ENCODE measurements around the gene MIS12. TPM values are rescaled to one million over a fixed set of nuclear protein-coding genes. Genes with fewer than 3 reads are reported as not detected.

Gene MIS12
- total and polyA plus RNA-seq, 9 donors, result 17.8 to 24.6 (median 21.3) TPM

- Histone ChIP-seq H3K4me3 (ENCODE audit: low read length) (no peak overlapping the region), H3K9me3 (replicated peaks; ENCODE audit: control insufficient read depth, low read depth, low read length) (no peaks in the 10 kb centered on the region), H3K27me3 (ENCODE audit: control insufficient read depth, insufficient read depth, low read length) (no peaks in the 10 kb centered on the region), H3K27ac (ENCODE audit: low read length) (no peak overlapping the region), H3K36me3 (ENCODE audit: control insufficient read depth, insufficient read depth, low read length) (peaks cover 15% of the 10 kb centered on the region), H3K4me1 (ENCODE audit: control insufficient read depth, insufficient read depth, low read length) (no peaks in the 10 kb centered on the region)
- no peak for DNase-seq
- WGBS (ENCODE audit: insufficient coverage), result no CpG with 5 or more reads among the region's 2 CpGs
Observed at GRCh38 chr17:5492970-5493369, 6.6 kb downstream of the MIS12 start.

- WGBS (ENCODE audit: insufficient coverage), result 5% methylated on average over 36 of the region's 44 CpGs
- Histone ChIP-seq H3K27ac (ENCODE audit: low read length) (peak overlapping the region; percentile 5), H3K4me3 (ENCODE audit: low read length) (peak overlapping the region; percentile 69), H3K4me1 (ENCODE audit: control insufficient read depth, insufficient read depth, low read length) (peaks cover 22% of the 10 kb centered on the region), H3K36me3 (ENCODE audit: control insufficient read depth, insufficient read depth, low read length) (peaks cover 6% of the 10 kb centered on the region), H3K9me3 (replicated peaks; ENCODE audit: control insufficient read depth, low read depth, low read length) (no peaks in the 10 kb centered on the region), H3K27me3 (ENCODE audit: control insufficient read depth, insufficient read depth, low read length) (no peaks in the 10 kb centered on the region)
- peak; percentile 45 for DNase-seq
Observed at GRCh38 chr17:5499476-5500231, 13.3 kb downstream of the MIS12 start.

GRCh38 chr17:5500247-5500588, 13.9 kb downstream of the MIS12 start:
- Histone ChIP-seq H3K4me1 (ENCODE audit: control insufficient read depth, insufficient read depth, low read length) (peaks cover 25% of the 10 kb centered on the region), H3K27me3 (ENCODE audit: control insufficient read depth, insufficient read depth, low read length) (no peaks in the 10 kb centered on the region), H3K4me3 (ENCODE audit: low read length) (peak overlapping the region; percentile 69), H3K9me3 (replicated peaks; ENCODE audit: control insufficient read depth, low read depth, low read length) (no peaks in the 10 kb centered on the region), H3K27ac (ENCODE audit: low read length) (peak overlapping the region; percentile 80), H3K36me3 (ENCODE audit: control insufficient read depth, insufficient read depth, low read length) (peaks cover 6% of the 10 kb centered on the region)
- WGBS (ENCODE audit: insufficient coverage), result 0% methylated on average over 5 of the region's 18 CpGs
- DNase-seq, result no peak

- Histone ChIP-seq H3K9me3 (replicated peaks; ENCODE audit: control insufficient read depth, low read depth, low read length) (no peaks in the 10 kb centered on the region), H3K4me1 (ENCODE audit: control insufficient read depth, insufficient read depth, low read length) (peaks cover 25% of the 10 kb centered on the region), H3K36me3 (ENCODE audit: control insufficient read depth, insufficient read depth, low read length) (peaks cover 6% of the 10 kb centered on the region), H3K27ac (ENCODE audit: low read length) (peak overlapping the region; percentile 80), H3K4me3 (ENCODE audit: low read length) (peak overlapping the region; percentile 69), H3K27me3 (ENCODE audit: control insufficient read depth, insufficient read depth, low read length) (no peaks in the 10 kb centered on the region)
- DNase-seq, result peak; percentile 97
- WGBS (ENCODE audit: insufficient coverage), result under 1% methylated on average over 65 of the region's 67 CpGs
Observed at GRCh38 chr17:5500589-5501391, 14.4 kb downstream of the MIS12 start.

DNA sequence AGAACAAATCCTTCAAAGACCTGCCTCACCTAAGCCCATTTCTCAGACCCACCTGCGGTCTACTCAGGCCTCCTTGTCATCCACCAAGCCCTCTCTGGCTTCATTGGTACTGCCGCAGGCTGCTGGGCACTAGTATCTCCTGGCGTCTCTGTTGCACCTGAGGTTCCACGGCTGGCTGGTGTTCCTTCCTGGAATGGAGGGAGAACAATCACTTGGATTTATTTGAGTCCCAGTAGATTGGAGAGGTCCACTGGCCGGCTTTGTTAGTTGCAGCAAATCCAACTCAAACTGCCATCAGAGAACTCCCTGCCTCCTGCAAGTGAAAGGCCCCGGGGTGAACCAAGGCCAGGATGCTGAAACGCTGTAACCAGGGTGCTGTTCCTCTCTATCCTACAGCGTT, 15.3 kb downstream of the MIS12 start:
- WGBS (ENCODE audit: insufficient coverage), result 55% methylated on average over 2 of the region's 8 CpGs
- Histone ChIP-seq H3K4me3 (ENCODE audit: low read length) (no peak overlapping the region), H3K27ac (ENCODE audit: low read length) (peak overlapping the region; percentile 68), H3K27me3 (ENCODE audit: control insufficient read depth, insufficient read depth, low read length) (no peaks in the 10 kb centered on the region), H3K36me3 (ENCODE audit: control insufficient read depth, insufficient read depth, low read length) (peaks cover 6% of the 10 kb centered on the region), H3K9me3 (replicated peaks; ENCODE audit: control insufficient read depth, low read depth, low read length) (no peaks in the 10 kb centered on the region), H3K4me1 (ENCODE audit: control insufficient read depth, insufficient read depth, low read length) (peaks cover 25% of the 10 kb centered on the region)
- DNase-seq, result peak; percentile 10

- peaks cover 6% of the 10 kb centered on the region for H3K36me3 ChIP-seq (ENCODE audit: control insufficient read depth, insufficient read depth, low read length)
- no peaks in the 10 kb centered on the region for H3K9me3 ChIP-seq (replicated peaks; ENCODE audit: control insufficient read depth, low read depth, low read length)
- H3K27me3 ChIP-seq (ENCODE audit: control insufficient read depth, insufficient read depth, low read length), result no peaks in the 10 kb centered on the region
- no peak overlapping the region for H3K4me3 ChIP-seq (ENCODE audit: low read length)
- WGBS (ENCODE audit: insufficient coverage), result 88% methylated on average over 4 of the region's 4 CpGs
- no peak for DNase-seq
- H3K4me1 ChIP-seq (ENCODE audit: control insufficient read depth, insufficient read depth, low read length), result peaks cover 25% of the 10 kb centered on the region
- H3K27ac ChIP-seq (ENCODE audit: low read length), result no peak overlapping the region
Observed at GRCh38 chr17:5502552-5502951, 16.2 kb downstream of the MIS12 start.

- Histone ChIP-seq H3K9me3 (replicated peaks; ENCODE audit: control insufficient read depth, low read depth, low read length) (no peaks in the 10 kb centered on the region), H3K27me3 (ENCODE audit: control insufficient read depth, insufficient read depth, low read length) (no peaks in the 10 kb centered on the region), H3K36me3 (ENCODE audit: control insufficient read depth, insufficient read depth, low read length) (no peaks in the 10 kb centered on the region), H3K4me3 (ENCODE audit: low read length) (no peak overlapping the region), H3K27ac (ENCODE audit: low read length) (no peak overlapping the region), H3K4me1 (ENCODE audit: control insufficient read depth, insufficient read depth, low read length) (peaks cover 10% of the 10 kb centered on the region)
- no peak for DNase-seq
- no CpG with 5 or more reads among the region's 5 CpGs for WGBS (ENCODE audit: insufficient coverage)
Observed at GRCh38 chr17:5506307-5506706, 19.9 kb downstream of the MIS12 start.

DNA sequence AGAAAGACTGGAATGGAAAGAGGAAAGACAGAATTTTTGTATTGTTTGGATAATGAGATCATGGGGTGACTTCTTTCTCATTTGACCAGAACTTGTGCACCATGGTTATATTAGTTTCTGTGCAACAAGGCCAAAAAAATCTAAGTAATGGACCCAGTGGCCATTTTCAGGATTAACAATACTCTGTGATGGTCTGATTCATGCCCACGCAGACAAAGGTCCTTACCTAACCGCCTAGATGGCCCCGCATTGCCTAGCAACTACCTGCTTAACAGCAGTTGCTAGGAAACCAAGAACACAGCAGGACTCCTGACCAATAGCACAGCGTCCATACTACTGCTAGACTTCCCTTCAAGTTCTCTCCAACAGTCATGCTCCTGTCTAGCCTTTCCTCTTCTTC, 22.4 kb downstream of the MIS12 start:
- H3K4me3 ChIP-seq (ENCODE audit: low read length), result no peak overlapping the region
- peaks cover 8% of the 10 kb centered on the region for H3K4me1 ChIP-seq (ENCODE audit: control insufficient read depth, insufficient read depth, low read length)
- H3K27me3 ChIP-seq (ENCODE audit: control insufficient read depth, insufficient read depth, low read length), result no peaks in the 10 kb centered on the region
- no peaks in the 10 kb centered on the region for H3K36me3 ChIP-seq (ENCODE audit: control insufficient read depth, insufficient read depth, low read length)
- DNase-seq, result no peak
- no peak overlapping the region for H3K27ac ChIP-seq (ENCODE audit: low read length)
- H3K9me3 ChIP-seq (replicated peaks; ENCODE audit: control insufficient read depth, low read depth, low read length), result no peaks in the 10 kb centered on the region
- 23% methylated on average over 4 of the region's 4 CpGs for WGBS (ENCODE audit: insufficient coverage)

DNA sequence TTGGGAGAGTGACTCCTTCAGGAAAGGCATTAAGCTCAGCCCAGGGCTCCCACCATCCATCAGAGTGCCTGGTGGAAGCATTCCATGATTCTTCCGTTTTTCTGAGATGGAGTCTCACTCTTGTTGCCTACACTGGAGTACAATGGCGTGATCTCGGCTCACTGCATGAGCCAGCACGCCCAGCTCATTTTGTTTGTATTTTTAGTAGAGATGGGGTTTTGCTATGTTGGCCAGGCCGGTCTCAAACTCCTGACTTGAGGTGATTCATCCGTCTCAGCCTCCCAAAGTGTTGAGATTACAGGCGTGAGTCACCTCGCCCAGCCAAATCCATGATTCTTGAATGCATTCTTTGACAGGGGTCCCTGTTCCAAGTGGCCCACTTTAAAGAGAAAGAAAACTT, 23.1 kb downstream of the MIS12 start:
- Histone ChIP-seq H3K27ac (ENCODE audit: low read length) (no peak overlapping the region), H3K4me1 (ENCODE audit: control insufficient read depth, insufficient read depth, low read length) (peaks cover 8% of the 10 kb centered on the region), H3K4me3 (ENCODE audit: low read length) (no peak overlapping the region), H3K27me3 (ENCODE audit: control insufficient read depth, insufficient read depth, low read length) (no peaks in the 10 kb centered on the region), H3K9me3 (replicated peaks; ENCODE audit: control insufficient read depth, low read depth, low read length) (no peaks in the 10 kb centered on the region), H3K36me3 (ENCODE audit: control insufficient read depth, insufficient read depth, low read length) (no peaks in the 10 kb centered on the region)
- WGBS (ENCODE audit: insufficient coverage), result 100% methylated on average over 1 of the region's 8 CpGs
- DNase-seq, result no peak

GRCh38 chr17:5510771-5511170, 24.4 kb downstream of the MIS12 start:
- Histone ChIP-seq H3K9me3 (replicated peaks; ENCODE audit: control insufficient read depth, low read depth, low read length) (no peaks in the 10 kb centered on the region), H3K4me1 (ENCODE audit: control insufficient read depth, insufficient read depth, low read length) (peaks cover 4% of the 10 kb centered on the region), H3K36me3 (ENCODE audit: control insufficient read depth, insufficient read depth, low read length) (no peaks in the 10 kb centered on the region), H3K4me3 (ENCODE audit: low read length) (no peak overlapping the region), H3K27ac (ENCODE audit: low read length) (no peak overlapping the region), H3K27me3 (ENCODE audit: control insufficient read depth, insufficient read depth, low read length) (no peaks in the 10 kb centered on the region)
- WGBS (ENCODE audit: insufficient coverage), result 87% methylated on average over 5 of the region's 8 CpGs
- DNase-seq, result no peak

All from muscle of leg (tissue), 11 donors.